ENCODE results near the gene MAD1L1. TPM values are rescaled to one million over a fixed set of nuclear protein-coding genes. Genes with fewer than 3 reads are reported as not detected.

Gene MAD1L1
- total and polyA plus RNA-seq, 2 of the 13 experiments (the other 11 are each of a cell fraction or from before 2014, with no cell fraction given) = 17.4 to 64.7 TPM

GRCh38 chr7:2232766-2233520 is at the start of gene MAD1L1 (continued):
- TF ChIP-seq PATZ1 (CRISPR knock-in tag; IDR thresholded peaks at IDR 0.05) = 0 out of 2 replicates have a peak, but pooled peaks have one; percentile 55
- 0 out of 2 replicates have a peak, but pooled peaks have one; percentile 37 for TF ChIP-seq ISX (CRISPR knock-in tag; conservative IDR thresholded peaks at IDR 0.05)
- TF ChIP-seq ZNF562 (CRISPR knock-in tag; IDR thresholded peaks at IDR 0.05; ENCODE audit: borderline replicate concordance) = no peak
- no peak for TF ChIP-seq MTA1 (CRISPR knock-in tag; IDR thresholded peaks at IDR 0.05; ENCODE audit: borderline replicate concordance)
- TF ChIP-seq, protein P1, sequence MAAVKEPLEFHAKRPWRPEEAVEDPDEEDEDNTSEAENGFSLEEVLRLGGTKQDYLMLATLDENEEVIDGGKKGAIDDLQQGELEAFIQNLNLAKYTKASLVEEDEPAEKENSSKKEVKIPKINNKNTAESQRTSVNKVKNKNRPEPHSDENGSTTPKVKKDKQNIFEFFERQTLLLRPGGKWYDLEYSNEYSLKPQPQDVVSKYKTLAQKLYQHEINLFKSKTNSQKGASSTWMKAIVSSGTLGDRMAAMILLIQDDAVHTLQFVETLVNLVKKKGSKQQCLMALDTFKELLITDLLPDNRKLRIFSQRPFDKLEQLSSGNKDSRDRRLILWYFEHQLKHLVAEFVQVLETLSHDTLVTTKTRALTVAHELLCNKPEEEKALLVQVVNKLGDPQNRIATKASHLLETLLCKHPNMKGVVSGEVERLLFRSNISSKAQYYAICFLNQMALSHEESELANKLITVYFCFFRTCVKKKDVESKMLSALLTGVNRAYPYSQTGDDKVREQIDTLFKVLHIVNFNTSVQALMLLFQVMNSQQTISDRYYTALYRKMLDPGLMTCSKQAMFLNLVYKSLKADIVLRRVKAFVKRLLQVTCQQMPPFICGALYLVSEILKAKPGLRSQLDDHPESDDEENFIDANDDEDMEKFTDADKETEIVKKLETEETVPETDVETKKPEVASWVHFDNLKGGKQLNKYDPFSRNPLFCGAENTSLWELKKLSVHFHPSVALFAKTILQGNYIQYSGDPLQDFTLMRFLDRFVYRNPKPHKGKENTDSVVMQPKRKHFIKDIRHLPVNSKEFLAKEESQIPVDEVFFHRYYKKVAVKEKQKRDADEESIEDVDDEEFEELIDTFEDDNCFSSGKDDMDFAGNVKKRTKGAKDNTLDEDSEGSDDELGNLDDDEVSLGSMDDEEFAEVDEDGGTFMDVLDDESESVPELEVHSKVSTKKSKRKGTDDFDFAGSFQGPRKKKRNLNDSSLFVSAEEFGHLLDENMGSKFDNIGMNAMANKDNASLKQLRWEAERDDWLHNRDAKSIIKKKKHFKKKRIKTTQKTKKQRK (IDR thresholded peaks at IDR 0.05; ENCODE audit: low read length) = no peak
- TF ChIP-seq, protein P2, sequence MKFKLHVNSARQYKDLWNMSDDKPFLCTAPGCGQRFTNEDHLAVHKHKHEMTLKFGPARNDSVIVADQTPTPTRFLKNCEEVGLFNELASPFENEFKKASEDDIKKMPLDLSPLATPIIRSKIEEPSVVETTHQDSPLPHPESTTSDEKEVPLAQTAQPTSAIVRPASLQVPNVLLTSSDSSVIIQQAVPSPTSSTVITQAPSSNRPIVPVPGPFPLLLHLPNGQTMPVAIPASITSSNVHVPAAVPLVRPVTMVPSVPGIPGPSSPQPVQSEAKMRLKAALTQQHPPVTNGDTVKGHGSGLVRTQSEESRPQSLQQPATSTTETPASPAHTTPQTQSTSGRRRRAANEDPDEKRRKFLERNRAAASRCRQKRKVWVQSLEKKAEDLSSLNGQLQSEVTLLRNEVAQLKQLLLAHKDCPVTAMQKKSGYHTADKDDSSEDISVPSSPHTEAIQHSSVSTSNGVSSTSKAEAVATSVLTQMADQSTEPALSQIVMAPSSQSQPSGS (CRISPR knock-in tag; IDR thresholded peaks at IDR 0.05) = 0 out of 2 replicates have a peak, but pooled peaks have one; percentile 51
- no peak for TF ChIP-seq NFYC (CRISPR knock-in tag; IDR thresholded peaks at IDR 0.05)
- TF ChIP-seq FUBP1 (CRISPR knock-in tag; IDR thresholded peaks at IDR 0.05; ENCODE audit: borderline replicate concordance) = no peak
- no peak for TF ChIP-seq FOXC1 (CRISPR knock-in tag; IDR thresholded peaks at IDR 0.05; ENCODE audit: borderline replicate concordance)
- TF ChIP-seq KDM6A (CRISPR knock-in tag; IDR thresholded peaks at IDR 0.05; ENCODE audit: low read depth) = no peak
- no peak for TF ChIP-seq ZNF672 (CRISPR knock-in tag; IDR thresholded peaks at IDR 0.05)
- no peak for TF ChIP-seq TOPORS (CRISPR knock-in tag; IDR thresholded peaks at IDR 0.05)
- peak; percentile 37 for TF ChIP-seq CBX1 (IDR thresholded peaks at IDR 0.05; ENCODE audit: low read depth)
- TF ChIP-seq HNRNPK (IDR thresholded peaks at IDR 0.05; ENCODE audit: low read depth, low read length, poor library complexity, severe bottlenecking) = no peak
- peak; percentile 54; the same call in 1 of the 2 replicates for TF ChIP-seq MYC (CRISPR knock-in tag; IDR thresholded peaks at IDR 0.05; ENCODE audit: borderline replicate concordance)
- TF ChIP-seq ZNF530 (CRISPR knock-in tag; IDR thresholded peaks at IDR 0.05; ENCODE audit: low read depth) = peak; percentile 75; the same call in 1 of the 2 replicates
- no peak for TF ChIP-seq ZSCAN12 (CRISPR knock-in tag; IDR thresholded peaks at IDR 0.05)
- TF ChIP-seq ARNT (IDR thresholded peaks at IDR 0.05) = no peak
- TF ChIP-seq POLR2AphosphoS2 (IDR thresholded peaks at IDR 0.05; ENCODE audit: low read depth, low read length) = no peak
- TF ChIP-seq KLF12 (CRISPR knock-in tag; IDR thresholded peaks at IDR 0.05; ENCODE audit: borderline replicate concordance) = 0 out of 2 replicates have a peak, but pooled peaks have one; percentile 51
- no peak for TF ChIP-seq ZFAT (CRISPR knock-in tag; conservative IDR thresholded peaks at IDR 0.05)

Measured in HepG2 (cell line).